Measurements from ENCODE around the gene PRR5L. TPM values are rescaled to one million over a fixed set of nuclear protein-coding genes. Genes with fewer than 3 reads are reported as not detected.

PRR5L gene
- total RNA-seq, 2 experiments from 2014 or later = 6.9 to 7.3 TPM

DNA sequence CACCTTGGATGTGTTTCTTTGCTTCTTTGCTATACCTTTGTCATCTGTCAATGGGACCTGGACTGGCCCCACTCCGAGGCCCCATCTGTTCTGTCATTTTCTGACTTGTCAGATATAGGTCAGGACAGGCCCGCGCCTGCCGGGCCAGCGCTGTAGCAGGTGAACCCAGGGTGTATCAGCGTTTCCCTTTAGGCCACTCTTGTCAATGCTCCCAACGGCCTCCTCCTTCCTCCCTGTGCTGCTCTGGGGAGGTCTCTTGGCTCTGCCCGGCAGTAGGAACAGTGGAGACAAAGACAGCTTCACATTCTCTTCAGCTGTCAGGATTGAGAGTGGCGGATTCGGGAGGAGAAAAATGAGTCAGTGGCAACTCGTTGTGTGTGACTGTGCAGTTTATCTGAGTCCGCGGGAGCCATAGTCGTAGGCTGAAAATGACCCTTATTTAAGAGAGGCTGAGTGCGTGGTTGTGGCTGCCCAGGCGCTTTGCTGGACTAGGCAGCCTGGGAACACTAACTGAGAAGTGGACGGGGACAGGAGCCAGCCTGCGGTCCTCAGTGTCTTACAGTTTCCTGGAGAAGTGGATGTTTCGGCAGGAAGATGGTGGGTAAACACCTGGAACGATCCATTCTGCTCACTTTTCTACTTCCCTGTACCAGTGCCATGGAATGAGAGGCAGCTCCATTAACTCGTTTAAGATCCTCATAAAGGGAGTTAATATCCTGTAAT lies 102.3 kb downstream of the PRR5L start:
- H3K27ac Mint-ChIP-seq = no peak overlapping the region
- H3K36me3 Mint-ChIP-seq (ENCODE audit: low read depth) = no peaks in the 10 kb centered on the region
- peaks cover 35% of the 10 kb centered on the region for H3K4me1 Mint-ChIP-seq
- H3K27me3 Mint-ChIP-seq = peaks cover 3% of the 10 kb centered on the region
- peaks cover 3% of the 10 kb centered on the region for H3K9me3 Mint-ChIP-seq
- no peak overlapping the region for H3K4me3 Mint-ChIP-seq
- ChIA-PET CTCF (interaction anchor here (0.9 to 1.6 kb wide), 5 partner anchors 13 to 348 kb away, joined by 3 to 5 read pairs (median 3); no protein-coding TSS in a partner anchor), POLR2A (no interaction called here)
- DNase-seq = no peak

DNA sequence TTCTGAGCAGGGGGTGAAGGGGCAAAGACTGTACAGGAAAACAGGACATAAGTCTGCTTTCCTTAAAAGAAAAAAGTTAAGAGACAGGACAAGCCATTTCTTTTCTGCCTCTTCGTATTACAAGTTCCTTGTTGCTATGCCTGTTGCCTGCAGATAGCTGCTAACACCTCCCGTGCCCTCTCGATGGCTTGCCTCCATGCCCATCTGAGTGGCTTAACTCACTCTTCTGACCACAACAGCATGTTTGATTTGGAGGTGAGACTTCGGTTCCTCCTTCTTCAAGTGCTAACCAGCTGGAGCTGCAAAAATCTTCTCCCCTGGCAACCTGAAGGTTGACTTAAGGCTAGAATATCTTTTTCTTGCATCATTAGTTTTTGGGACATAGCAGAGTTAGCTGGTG lies 103.1 kb downstream of the PRR5L start:
- Mint-ChIP-seq H3K4me3 (no peak overlapping the region), H3K27me3 (no peaks in the 10 kb centered on the region), H3K27ac (no peak overlapping the region), H3K4me1 (peaks cover 29% of the 10 kb centered on the region), H3K36me3 (ENCODE audit: low read depth) (peaks cover 3% of the 10 kb centered on the region), H3K9me3 (no peaks in the 10 kb centered on the region)
- CTCF ChIA-PET = interaction anchor here (0.6 to 1.5 kb wide), 3 partner anchors 12 to 26 kb away, joined by 3 to 5 read pairs (median 3); no protein-coding TSS in a partner anchor
- DNase-seq = no peak
- POLR2A ChIA-PET = no interaction called here

DNA sequence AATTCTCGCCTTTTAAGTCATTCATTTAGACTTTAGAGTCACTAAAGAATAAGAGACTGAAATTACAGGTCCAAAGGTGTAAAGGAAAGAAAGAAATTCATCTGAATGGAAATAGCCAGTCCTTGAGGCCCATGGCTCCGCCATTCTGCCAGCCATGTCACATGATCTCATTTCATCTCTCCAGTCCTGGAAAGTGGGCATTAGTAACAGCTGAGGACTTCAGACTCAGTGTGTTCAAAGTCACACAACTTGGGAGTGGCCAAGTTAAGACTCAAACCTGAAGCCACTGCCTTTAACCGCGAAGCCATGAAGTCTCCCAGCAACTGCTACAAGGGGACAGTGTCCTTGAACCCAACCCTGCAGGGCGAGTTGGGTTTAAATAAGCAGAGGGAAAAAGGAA lies 103.7 kb downstream of the PRR5L start:
- H3K9me3 Mint-ChIP-seq = no peaks in the 10 kb centered on the region
- CTCF ChIA-PET = interaction anchor here (0.6 to 1.3 kb wide), 2 partner anchors 23 to 25 kb away, joined by 3 read pairs; no protein-coding TSS in a partner anchor
- no peaks in the 10 kb centered on the region for H3K27me3 Mint-ChIP-seq
- no peak overlapping the region for H3K27ac Mint-ChIP-seq
- POLR2A ChIA-PET = no interaction called here
- H3K4me1 Mint-ChIP-seq = peaks cover 24% of the 10 kb centered on the region
- no peak for DNase-seq
- peaks cover 3% of the 10 kb centered on the region for H3K36me3 Mint-ChIP-seq (ENCODE audit: low read depth)
- no peak overlapping the region for H3K4me3 Mint-ChIP-seq

DNA sequence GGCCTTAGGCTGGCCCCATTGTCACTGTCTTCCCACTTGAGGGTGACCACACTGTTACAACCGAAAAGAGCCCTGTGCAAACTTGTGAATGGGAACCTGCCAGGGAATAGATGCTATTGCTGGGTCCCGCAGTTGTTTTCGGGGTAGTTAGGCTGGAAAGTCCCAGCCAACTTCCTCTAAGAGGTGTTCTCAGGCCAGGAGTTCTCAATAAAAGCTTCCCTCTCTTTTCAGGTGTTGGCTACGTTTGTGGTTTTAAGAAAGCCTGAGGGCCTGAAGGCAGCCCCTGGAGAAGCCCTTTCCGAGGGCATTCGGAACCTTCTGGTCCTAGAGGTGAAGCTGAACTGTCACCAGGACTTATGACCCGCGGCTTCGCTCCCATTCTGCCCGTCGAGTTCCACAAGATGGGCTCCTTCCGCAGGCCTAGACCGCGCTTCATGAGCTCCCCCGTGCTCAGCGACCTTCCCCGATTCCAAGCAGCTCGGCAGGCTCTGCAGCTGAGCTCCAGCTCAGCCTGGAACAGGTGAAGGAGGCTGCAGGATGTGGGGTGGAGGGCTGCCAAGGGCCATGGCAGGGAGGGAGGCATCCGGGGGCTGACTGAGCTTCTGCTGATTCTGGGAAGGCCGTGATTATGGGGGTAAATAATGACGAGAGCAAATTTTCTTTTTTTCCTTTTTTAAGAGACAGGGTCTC lies 104.8 kb downstream of the PRR5L start:
- ChIA-PET CTCF (interaction anchor here (1.0 to 1.6 kb wide), 6 partner anchors 13 to 87 kb away, joined by 3 to 5 read pairs (median 3); no protein-coding TSS in a partner anchor), POLR2A (no interaction called here)
- peaks cover 7% of the 10 kb centered on the region for H3K36me3 Mint-ChIP-seq (ENCODE audit: low read depth)
- H3K27ac Mint-ChIP-seq = no peak overlapping the region
- no peaks in the 10 kb centered on the region for H3K27me3 Mint-ChIP-seq
- DNase-seq = no peak
- no peak overlapping the region for H3K4me3 Mint-ChIP-seq
- peaks cover 20% of the 10 kb centered on the region for H3K4me1 Mint-ChIP-seq
- no peaks in the 10 kb centered on the region for H3K9me3 Mint-ChIP-seq

DNA sequence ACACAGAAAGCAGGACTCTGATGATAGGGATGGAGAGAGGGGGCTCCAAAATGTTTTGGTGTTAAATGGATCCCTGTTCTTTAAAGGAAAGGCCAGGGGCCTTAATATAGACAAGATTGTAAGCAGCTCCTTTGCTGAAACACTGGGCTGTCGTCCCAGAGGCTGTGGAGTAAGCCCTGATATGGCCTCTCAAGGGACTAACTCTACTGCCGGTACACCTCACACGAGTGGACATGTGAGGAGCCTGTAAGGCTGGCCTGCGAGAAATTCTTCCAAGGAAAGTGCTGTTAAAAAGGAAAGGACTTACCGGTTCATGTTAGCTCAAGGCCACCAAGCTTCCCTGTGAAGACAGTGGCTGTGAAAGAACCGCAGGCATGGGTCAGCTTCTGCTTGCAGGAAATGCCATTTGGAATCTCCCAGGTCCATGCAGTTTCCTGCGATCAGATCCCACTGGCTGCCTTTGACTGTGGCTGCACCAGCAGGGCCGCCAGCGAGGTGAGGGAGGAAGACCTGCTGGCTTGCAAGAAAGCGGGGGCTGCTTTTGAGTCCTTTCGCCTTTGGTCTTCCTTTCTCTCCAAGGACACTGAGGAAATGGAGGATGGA lies 106.6 kb downstream of the PRR5L start:
- H3K27ac Mint-ChIP-seq = no peak overlapping the region
- POLR2A ChIA-PET = no interaction called here
- CTCF ChIA-PET = interaction anchor here (0.9 to 1.8 kb wide), 3 partner anchors 10 to 46 kb away, joined by 3 to 4 read pairs (median 3); no protein-coding TSS in a partner anchor

DNA sequence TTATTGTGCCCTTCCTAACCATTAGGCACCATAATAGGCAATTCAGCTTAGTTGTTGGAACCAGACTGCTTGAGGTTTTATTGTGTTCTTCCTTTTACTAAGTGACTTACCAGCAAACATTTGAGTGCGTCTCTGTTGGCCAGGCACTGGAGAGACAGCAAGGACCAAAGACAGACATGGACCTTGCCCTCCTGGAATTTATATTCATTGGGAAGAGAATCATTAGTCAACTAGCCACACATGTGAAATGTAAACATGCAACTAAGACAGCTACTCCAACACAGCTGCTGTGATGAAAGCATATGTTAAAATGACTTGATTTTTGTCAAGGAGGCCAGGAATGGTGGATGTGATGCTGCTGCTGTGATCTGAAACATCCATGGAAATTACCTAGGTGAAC lies 107.6 kb downstream of the PRR5L start:
- Mint-ChIP-seq H3K4me3 (no peak overlapping the region), H3K9me3 (no peaks in the 10 kb centered on the region), H3K4me1 (peaks cover 31% of the 10 kb centered on the region), H3K36me3 (ENCODE audit: low read depth) (peaks cover 9% of the 10 kb centered on the region), H3K27me3 (no peaks in the 10 kb centered on the region), H3K27ac (no peak overlapping the region)
- ChIA-PET CTCF (interaction anchor here (1.4 to 1.8 kb wide), 2 partner anchors 24 to 45 kb away, joined by 3 to 4 read pairs; no protein-coding TSS in a partner anchor), POLR2A (interaction anchor here (0.6 kb wide), 1 partner anchor 379 kb away, joined by 3 read pairs; no protein-coding TSS in a partner anchor)
- no peak for DNase-seq

More for the DNA sequence above, 106.6 kb downstream of the PRR5L start:
- Mint-ChIP-seq H3K36me3 (ENCODE audit: low read depth) (peaks cover 9% of the 10 kb centered on the region), H3K9me3 (no peaks in the 10 kb centered on the region), H3K4me1 (peaks cover 23% of the 10 kb centered on the region), H3K27me3 (no peaks in the 10 kb centered on the region), H3K4me3 (no peak overlapping the region)
- DNase-seq = no peak

DNA sequence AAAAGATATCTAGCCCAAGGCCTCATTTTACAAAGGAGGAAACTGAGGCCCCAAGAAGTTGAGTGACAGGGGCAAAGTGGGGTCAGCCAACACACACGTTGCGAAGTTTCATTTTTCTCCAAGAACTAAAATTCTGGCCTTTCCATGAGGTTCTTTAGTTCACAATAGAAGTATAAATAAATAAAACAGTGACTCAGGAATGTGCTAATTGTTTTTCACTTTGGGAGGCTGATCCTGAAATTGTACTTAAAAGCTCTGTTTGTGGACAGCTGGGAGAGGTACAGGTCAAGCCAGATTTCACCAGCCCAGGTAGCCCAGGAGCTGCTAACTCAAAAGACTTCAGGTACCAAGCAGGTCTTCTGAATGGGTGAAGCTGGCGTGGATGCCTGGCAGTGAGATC lies 108.7 kb downstream of the PRR5L start:
- Mint-ChIP-seq H3K36me3 (ENCODE audit: low read depth) (peaks cover 9% of the 10 kb centered on the region), H3K9me3 (no peaks in the 10 kb centered on the region)

DNA sequence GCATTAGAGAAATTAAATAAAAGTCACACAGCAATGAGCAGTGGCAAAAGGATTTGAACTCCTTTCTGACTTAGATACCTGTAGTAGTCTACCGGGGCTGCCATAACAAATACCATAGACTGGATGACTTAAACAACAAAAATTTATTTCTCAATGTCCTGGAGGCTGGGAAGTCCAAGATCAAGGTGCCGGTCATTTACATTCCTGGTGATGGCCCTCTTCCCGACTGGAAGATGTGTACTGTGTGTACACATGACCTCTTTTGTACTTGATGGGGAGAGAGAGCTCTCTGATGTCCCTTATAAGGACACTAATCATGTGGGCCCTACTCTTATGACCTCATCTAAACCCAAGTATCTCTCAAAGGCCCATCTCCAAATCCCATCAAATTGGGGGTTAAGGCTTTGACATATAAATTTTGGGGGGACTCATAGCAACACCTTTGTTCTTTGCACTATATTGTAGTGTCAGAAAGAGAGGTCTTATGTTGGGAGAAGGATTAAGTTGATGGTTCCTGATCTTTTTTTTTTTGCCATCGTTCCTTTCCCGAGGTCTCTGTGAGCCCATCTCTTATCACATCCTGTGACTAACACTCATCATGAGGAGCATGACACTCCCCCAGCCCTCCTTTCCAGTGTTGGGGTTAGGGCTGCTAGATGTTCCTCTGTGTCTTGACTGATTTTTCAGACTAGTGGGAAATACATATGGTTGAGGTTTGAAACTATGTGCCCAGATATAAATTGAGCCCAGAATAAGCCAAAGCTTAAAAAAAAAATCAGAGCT lies 109.7 kb downstream of the PRR5L start:
- H3K27ac Mint-ChIP-seq = no peak overlapping the region
- no peaks in the 10 kb centered on the region for H3K27me3 Mint-ChIP-seq
- no peaks in the 10 kb centered on the region for H3K9me3 Mint-ChIP-seq
- peaks cover 9% of the 10 kb centered on the region for H3K36me3 Mint-ChIP-seq (ENCODE audit: low read depth)
- no peak overlapping the region for H3K4me3 Mint-ChIP-seq
- ChIA-PET POLR2A (no interaction called here), CTCF (interaction anchor here (0.9 to 1.4 kb wide), 2 partner anchors 25 to 30 kb away, joined by 3 read pairs; no protein-coding TSS in a partner anchor)
- peaks cover 42% of the 10 kb centered on the region for H3K4me1 Mint-ChIP-seq
- DNase-seq = no peak

More for the DNA sequence above, 108.7 kb downstream of the PRR5L start:
- CTCF ChIA-PET = interaction anchor here (0.5 to 1.4 kb wide), 2 partner anchors 29 to 74 kb away, joined by 3 read pairs; no protein-coding TSS in a partner anchor
- H3K27ac Mint-ChIP-seq = no peak overlapping the region
- no peak for DNase-seq
- POLR2A ChIA-PET = no interaction called here
- H3K27me3 Mint-ChIP-seq = no peaks in the 10 kb centered on the region
- no peak overlapping the region for H3K4me3 Mint-ChIP-seq
- H3K4me1 Mint-ChIP-seq = peaks cover 41% of the 10 kb centered on the region

DNA sequence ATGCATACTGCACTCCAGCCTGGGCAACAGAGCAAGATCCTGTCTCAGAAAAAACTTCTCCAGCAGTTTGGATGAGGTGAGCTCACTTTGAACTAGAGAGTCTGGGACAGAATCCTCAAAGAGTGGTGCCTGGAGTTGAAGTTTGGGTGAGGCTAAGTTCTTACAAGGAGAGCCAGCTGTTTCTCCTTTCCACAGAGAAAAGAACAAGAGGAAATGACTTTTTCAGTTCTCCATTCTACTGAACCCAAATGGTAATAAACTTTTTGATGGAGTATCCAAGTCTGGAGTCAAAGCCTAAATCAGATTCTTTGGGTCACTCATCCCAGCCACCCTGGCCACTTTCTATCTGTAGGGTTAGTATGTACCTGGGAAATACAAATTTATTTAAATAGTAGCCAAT lies 111.3 kb downstream of the PRR5L start:
- ChIA-PET CTCF (interaction anchor here (0.9 kb wide), 1 partner anchor 12 kb away, joined by 3 read pairs; no protein-coding TSS in a partner anchor), POLR2A (no interaction called here)
- Mint-ChIP-seq H3K27me3 (no peaks in the 10 kb centered on the region), H3K27ac (no peak overlapping the region), H3K9me3 (no peaks in the 10 kb centered on the region), H3K36me3 (ENCODE audit: low read depth) (peaks cover 9% of the 10 kb centered on the region), H3K4me3 (no peak overlapping the region), H3K4me1 (peaks cover 46% of the 10 kb centered on the region)
- no peak for DNase-seq

DNA sequence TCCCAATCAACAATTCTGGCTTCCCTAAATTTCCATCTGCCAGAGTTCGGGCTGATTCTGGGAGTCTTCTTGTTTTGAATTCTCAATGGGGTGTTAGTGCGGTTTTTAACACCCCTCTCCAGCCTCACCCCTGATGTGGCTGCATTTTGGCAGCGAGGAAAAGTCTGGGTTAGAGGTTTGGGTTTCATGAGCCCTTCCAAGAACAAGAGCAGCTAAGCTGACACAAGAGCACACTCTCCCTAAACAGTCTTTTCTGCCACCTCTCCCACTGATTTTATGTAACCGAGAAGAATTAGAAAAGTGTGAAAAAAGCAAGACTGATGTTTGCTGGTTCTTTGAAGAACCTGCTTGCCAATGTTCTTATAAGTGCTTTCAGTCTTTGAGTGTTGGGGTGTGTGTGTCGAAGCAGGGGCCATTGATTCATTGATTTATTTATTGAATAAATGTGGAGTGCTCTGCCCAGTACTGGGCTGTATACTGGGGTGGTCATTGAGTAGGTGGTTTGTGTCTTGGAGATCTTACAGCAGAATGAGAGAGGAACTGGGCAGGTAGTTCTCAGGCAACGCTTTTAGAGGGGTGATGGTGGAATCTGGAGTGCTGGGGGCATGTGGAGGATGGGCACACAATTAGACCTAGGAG lies 112.5 kb downstream of the PRR5L start:
- Mint-ChIP-seq H3K9me3 (no peaks in the 10 kb centered on the region), H3K36me3 (ENCODE audit: low read depth) (peaks cover 13% of the 10 kb centered on the region), H3K4me1 (peaks cover 50% of the 10 kb centered on the region), H3K27me3 (no peaks in the 10 kb centered on the region), H3K4me3 (peak overlapping the region; percentile 36), H3K27ac (peak overlapping the region; percentile 87)
- CTCF ChIA-PET = interaction anchor here (0.6 to 1.1 kb wide), 2 partner anchors 31 to 39 kb away, joined by 3 read pairs; no protein-coding TSS in a partner anchor
- POLR2A ChIA-PET = no interaction called here
- no peak for DNase-seq

DNA sequence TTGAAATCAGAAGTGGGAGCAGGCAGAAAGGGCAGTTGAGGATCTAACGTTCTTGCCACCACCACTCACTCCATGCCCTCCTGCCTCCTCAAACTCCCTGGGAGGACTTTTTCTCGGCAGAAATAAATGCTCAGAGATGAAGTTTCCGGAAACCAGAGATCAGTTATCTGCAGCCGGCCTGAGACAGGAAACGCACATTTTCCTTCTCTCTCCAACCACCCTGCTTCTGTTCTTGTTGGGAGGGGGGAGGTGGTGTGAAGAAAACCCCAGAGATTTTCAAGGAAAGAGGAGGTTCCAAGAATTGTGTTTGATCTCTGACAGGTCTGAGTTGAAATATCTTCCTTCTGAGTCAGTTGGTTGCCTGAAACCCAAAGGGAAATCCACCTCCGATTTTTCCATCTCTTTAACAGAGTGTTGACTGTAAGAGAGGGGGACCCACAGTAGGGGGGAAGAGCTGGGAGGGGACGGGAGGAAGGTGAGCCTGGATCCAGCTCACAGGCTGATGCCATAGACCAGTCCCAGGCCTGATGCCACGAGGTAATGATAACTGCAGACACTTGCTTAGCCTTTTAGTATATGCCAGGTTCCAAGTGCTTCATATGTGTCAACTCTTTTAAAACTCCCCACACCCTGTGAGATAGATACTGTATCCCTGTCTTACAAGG lies 113.2 kb downstream of the PRR5L start:
- peak; percentile 31 for DNase-seq
- ChIA-PET CTCF (interaction anchor here (2.0 kb wide), 1 partner anchor 31 kb away, joined by 5 read pairs; no protein-coding TSS in a partner anchor), POLR2A (no interaction called here)
- Mint-ChIP-seq H3K9me3 (no peaks in the 10 kb centered on the region), H3K4me1 (peaks cover 50% of the 10 kb centered on the region), H3K4me3 (peak overlapping the region; percentile 36), H3K27ac (peak overlapping the region; percentile 87), H3K36me3 (ENCODE audit: low read depth) (peaks cover 10% of the 10 kb centered on the region), H3K27me3 (no peaks in the 10 kb centered on the region)
